Left ventricle myocardium inferior (tissue), 1 donor: ENCODE measurements around the gene LCMT2. TPM values are rescaled to one million over a fixed set of nuclear protein-coding genes. Genes with fewer than 3 reads are reported as not detected.
A peak's percentile ranks its signal among the peaks of the same experiment; 100 is the strongest.
"Not testable (repeated sequence)": the region's sequence is repeated elsewhere in the genome, so short reads cannot be mapped to it uniquely, and the experiment has no call there.

Experiments
- DNase-seq: peaks from one replicate; pipeline ENCODE4 v3.0.0-alpha.2; 2020
- H3K27ac ChIP-seq: fragments of 200-600 bp; replicated peaks from 2 replicates; pipeline ENCODE4 v1.8.0; 2021
- H3K27me3 ChIP-seq: fragments of 200-600 bp; 2 replicates; pipeline ENCODE4 v1.8.0; 2021; ENCODE audit warnings: low read depth
- H3K36me3 ChIP-seq: fragments of 200-600 bp; 2 replicates; pipeline ENCODE4 v1.8.0; 2021
- H3K4me1 ChIP-seq: fragments of 200-600 bp; 2 replicates; pipeline ENCODE4 v1.8.0; 2021
- H3K4me3 ChIP-seq: fragments of 200-600 bp; 2 replicates; pipeline ENCODE4 v1.8.0; 2021; ENCODE audit warnings: mild to moderate bottlenecking, moderate library complexity
- H3K9me3 ChIP-seq: fragments of 200-600 bp; replicated peaks from 2 replicates; pipeline ENCODE4 v1.8.0; 2021
- intact Hi-C: fragments of 100-400 bp; cut with micrococcal nuclease; formaldehyde crosslinking; loops from one replicate; pipeline ENCODE4 v1.11.0; 2022
- total RNA-seq: library from RNA; stranded (reverse); fragmentation: NEBNext Ultra II Directional; extraction: Animal tissue kit (Norgen Biotek cat#: 25700); gene quantifications from one replicate; pipeline ENCODE4 v1.2.1, GENCODE V29; 2021
- TF ChIP-seq, protein P1 (sequence below): fragments of 200-600 bp; IDR thresholded peaks from 2 replicates; pipeline ENCODE4 v1.8.0; 2021; ENCODE audit warnings: antibody characterized with exemption, mild to moderate bottlenecking, borderline replicate concordance
- donor health status: DM: no; HTN: yes; CAD: no; lungs with severe emphysema.

Gene LCMT2
- total RNA-seq, 1 donor from 2014 or later: 7.0 TPM

DNA sequence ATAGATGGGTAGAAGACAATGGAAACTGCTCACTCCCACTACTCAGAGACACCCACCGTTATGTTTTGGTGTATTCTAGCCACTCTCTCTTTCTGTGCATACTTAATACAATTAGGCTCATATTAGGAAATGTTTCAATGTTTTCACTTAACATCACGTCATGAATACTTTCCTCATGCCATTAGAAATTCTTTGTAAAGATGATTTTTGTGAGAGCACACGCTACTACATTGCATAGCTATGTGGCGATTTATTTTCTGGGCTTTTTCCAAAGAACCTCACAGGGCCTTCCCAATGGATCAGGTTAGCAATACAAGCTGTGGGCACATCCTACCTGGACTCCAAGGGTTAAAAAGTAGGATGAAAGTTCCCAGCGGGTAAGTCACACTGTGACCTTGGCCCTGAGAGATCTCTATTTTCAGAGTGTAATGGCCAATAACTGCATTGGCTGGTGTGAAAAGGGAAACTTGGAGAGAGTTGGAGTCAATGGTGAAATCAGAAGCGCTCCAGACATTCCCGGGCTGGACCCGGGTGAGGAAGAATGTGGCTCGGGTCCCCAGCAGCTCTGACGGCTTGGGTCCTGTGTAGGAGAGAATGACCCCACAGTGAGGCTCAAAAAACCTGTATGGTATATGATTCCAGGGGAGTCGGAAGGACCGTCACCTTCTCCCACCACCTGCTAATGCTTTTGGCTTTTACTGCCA, 37.8 kb downstream of the LCMT2 start:
- peaks cover 51% of the 10 kb centered on the region for H3K27me3 ChIP-seq
- H3K9me3 ChIP-seq: no peaks in the 10 kb centered on the region
- TF ChIP-seq, protein P1, sequence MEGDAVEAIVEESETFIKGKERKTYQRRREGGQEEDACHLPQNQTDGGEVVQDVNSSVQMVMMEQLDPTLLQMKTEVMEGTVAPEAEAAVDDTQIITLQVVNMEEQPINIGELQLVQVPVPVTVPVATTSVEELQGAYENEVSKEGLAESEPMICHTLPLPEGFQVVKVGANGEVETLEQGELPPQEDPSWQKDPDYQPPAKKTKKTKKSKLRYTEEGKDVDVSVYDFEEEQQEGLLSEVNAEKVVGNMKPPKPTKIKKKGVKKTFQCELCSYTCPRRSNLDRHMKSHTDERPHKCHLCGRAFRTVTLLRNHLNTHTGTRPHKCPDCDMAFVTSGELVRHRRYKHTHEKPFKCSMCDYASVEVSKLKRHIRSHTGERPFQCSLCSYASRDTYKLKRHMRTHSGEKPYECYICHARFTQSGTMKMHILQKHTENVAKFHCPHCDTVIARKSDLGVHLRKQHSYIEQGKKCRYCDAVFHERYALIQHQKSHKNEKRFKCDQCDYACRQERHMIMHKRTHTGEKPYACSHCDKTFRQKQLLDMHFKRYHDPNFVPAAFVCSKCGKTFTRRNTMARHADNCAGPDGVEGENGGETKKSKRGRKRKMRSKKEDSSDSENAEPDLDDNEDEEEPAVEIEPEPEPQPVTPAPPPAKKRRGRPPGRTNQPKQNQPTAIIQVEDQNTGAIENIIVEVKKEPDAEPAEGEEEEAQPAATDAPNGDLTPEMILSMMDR: no peak
- DNase-seq: no peak
- peaks cover 6% of the 10 kb centered on the region for H3K4me1 ChIP-seq
- H3K36me3 ChIP-seq: no peaks in the 10 kb centered on the region
- intact Hi-C loops: no loop called here
- no peak overlapping the region for H3K4me3 ChIP-seq
- no peak overlapping the region for H3K27ac ChIP-seq

DNA sequence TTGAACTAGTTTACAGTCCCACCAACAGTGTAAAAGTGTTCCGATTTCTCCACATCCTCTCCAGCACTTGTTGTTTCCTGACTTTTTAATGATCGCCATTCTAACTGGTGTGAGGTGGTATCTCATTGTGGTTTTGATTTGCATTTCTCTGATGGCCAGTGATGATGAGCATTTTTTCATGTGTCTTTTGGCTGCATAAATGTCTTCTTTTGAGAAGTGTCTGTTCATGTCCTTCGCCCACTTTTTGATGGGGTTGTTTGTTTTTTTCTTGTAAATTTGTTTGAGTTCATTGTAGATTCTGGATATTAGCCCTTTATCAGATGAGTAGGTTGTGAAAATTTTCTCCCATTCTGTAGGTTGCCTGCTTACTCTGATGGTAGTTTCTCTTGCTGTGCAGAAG, 40.7 kb downstream of the LCMT2 start:
- intact Hi-C loops, H3K4me1 ChIP-seq, H3K9me3 ChIP-seq, H3K4me3 ChIP-seq, H3K27ac ChIP-seq, DNase-seq, H3K36me3 ChIP-seq: not testable (repeated sequence)
- peaks cover 22% of the 10 kb centered on the region for H3K27me3 ChIP-seq

DNA sequence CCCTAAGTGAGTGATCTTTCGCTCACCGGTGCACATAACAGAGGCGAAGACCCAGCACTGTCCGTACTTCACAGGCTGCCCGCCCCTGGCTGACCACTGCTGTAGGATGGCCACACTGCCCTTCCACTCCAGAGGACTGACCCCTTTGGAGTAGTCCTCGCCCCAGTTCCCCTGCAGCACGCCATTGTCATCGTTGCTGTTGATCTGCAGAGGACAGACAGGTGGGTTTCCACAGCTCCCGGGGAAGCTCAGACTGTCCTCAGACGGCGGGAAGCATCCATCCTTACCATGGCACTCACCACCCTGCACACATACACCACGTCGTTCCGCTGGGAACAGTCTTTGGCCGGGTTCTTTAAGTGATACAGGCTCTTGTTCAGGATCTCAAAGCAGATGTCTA, 43.1 kb downstream of the LCMT2 start:
- H3K27me3 ChIP-seq: peaks cover 4% of the 10 kb centered on the region
- H3K9me3 ChIP-seq: no peaks in the 10 kb centered on the region
- intact Hi-C loops: no loop called here
- TF ChIP-seq, protein P1: no peak
- H3K4me1 ChIP-seq: no peaks in the 10 kb centered on the region
- no peaks in the 10 kb centered on the region for H3K36me3 ChIP-seq
- DNase-seq: no peak
- H3K4me3 ChIP-seq: no peak overlapping the region
- H3K27ac ChIP-seq: no peak overlapping the region

DNA sequence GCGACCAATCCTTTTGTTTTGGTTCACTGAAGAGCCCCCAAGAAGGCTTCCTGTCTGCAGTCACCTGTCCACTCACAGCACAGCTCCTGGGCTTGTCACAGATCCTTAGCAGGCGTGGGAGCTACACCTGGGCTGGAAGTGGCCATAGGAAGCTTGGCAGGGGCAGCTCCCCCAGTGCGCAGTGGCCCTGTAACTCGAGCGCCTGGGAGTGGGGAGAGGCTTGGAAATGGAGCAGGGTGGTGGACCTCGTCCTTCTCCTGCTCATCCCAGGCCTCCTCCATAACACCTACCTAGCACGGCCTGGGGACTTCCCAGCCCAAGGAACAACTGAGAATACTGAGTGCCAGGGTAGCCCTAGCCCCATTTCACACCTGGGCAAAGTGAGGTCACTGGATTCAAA, 44.3 kb downstream of the LCMT2 start:
- no peak for DNase-seq
- TF ChIP-seq, protein P1: no peak
- Histone ChIP-seq H3K4me3 (no peak overlapping the region), H3K27me3 (no peaks in the 10 kb centered on the region), H3K4me1 (no peaks in the 10 kb centered on the region), H3K36me3 (no peaks in the 10 kb centered on the region), H3K27ac (no peak overlapping the region), H3K9me3 (no peaks in the 10 kb centered on the region)
- intact Hi-C loops: no loop called here

DNA sequence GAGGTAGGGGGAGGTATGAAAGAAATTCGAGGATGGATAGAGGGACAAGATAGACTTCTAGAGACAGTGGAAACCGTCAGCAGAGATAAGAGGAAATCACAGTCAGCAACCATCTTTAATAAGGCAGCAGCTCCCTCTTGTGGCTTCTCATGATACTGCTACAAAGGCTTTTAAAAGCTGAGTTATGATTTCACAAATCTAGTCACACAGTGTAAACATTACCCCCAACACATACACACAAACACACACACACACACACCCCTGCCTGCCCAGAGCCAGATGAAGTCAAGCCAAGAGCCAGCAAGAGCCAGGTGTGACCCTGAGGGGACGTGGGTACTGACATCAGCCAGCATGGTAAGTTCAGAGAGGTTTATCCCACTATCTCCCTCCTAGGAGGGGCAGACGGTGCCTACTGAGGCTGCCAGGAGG, 44.8 kb downstream of the LCMT2 start:
- no peak overlapping the region for H3K27ac ChIP-seq
- no peaks in the 10 kb centered on the region for H3K27me3 ChIP-seq
- H3K4me3 ChIP-seq: no peak overlapping the region
- no peaks in the 10 kb centered on the region for H3K4me1 ChIP-seq
- TF ChIP-seq, protein P1: peak; percentile 85
- no peaks in the 10 kb centered on the region for H3K36me3 ChIP-seq
- intact Hi-C loops: loop anchor here (2.0 kb wide), 1 partner anchor 61 kb away; no protein-coding TSS in a partner anchor
- no peaks in the 10 kb centered on the region for H3K9me3 ChIP-seq
- DNase-seq: no peak

DNA sequence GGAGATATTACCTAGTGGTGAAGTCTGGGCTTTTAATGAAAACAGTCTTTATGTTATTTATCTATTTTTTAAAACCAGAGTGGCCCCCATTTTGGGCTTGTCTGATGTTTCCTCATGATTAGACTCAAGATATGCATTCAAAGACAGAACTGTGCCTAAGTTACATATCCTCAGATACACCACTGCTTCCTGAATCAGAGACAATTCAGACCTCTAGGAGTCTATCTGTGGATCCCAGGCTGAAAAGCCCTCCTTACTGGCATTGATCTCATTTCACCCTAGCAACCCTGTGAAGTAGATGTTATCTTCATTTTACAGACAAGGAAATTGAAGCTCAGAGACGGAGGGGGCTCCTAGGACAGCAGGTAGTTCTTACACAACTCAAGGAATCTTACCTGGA, 46.8 kb downstream of the LCMT2 start:
- H3K27ac ChIP-seq: no peak overlapping the region
- no peaks in the 10 kb centered on the region for H3K4me1 ChIP-seq
- peaks cover 6% of the 10 kb centered on the region for H3K27me3 ChIP-seq
- DNase-seq: no peak
- intact Hi-C loops: no loop called here
- H3K9me3 ChIP-seq: no peaks in the 10 kb centered on the region
- TF ChIP-seq, protein P1: no peak
- H3K4me3 ChIP-seq: no peak overlapping the region
- H3K36me3 ChIP-seq: no peaks in the 10 kb centered on the region
